Kidney (tissue), 14 donors: ENCODE measurements around the gene SHROOM2. TPM values are rescaled to one million over a fixed set of nuclear protein-coding genes. Genes with fewer than 3 reads are reported as not detected.

ENCODE experiments used
- DNase-seq, 5 donors: peaks; one replicate each; pipeline ENCODE4 v3.0.0-alpha.2; 2013 to 2020
- FAIRE-seq: peaks from 2 replicates; lab custom pipeline; 2012; peaks lifted over from hg19 to GRCh38; lab: Jason Lieb, UNC
- H3K27ac ChIP-seq, 2 donors: one replicate each; pipeline ENCODE4 v1.7.0; 2013; ENCODE audit warnings: low read depth in 2 of 2, low read length in 2 of 2, inconsistent platforms in 1 of 2
- H3K27me3 ChIP-seq: one replicate; pipeline ENCODE4 v1.7.1; 2013; ENCODE audit warnings: low read length, inconsistent platforms; ENCODE audit not compliant: control insufficient read depth, insufficient read depth
- H3K36me3 ChIP-seq, 3 donors: one replicate each; pipeline versions ENCODE4 v1.7.0 to v1.7.1; 2013; ENCODE audit warnings: low read length in 3 of 3, control low read depth in 1 of 3, inconsistent platforms in 1 of 3; ENCODE audit not compliant: insufficient read depth in 3 of 3, control insufficient read depth in 2 of 3
- H3K4me1 ChIP-seq, 3 donors: one replicate each; pipeline versions ENCODE4 v1.7.0 to v1.7.1; 2013; ENCODE audit warnings: low read length in 3 of 3, inconsistent platforms in 1 of 3, low read depth in 1 of 3; ENCODE audit not compliant: control insufficient read depth in 2 of 3, insufficient read depth in 2 of 3
- H3K4me3 ChIP-seq, 3 donors: one replicate each; pipeline versions ENCODE4 v1.7.0 to v1.8.1; 2013; ENCODE audit warnings: low read length in 3 of 3, control low read depth in 1 of 3, inconsistent platforms in 1 of 3
- H3K9ac ChIP-seq, 3 donors: one replicate each; pipeline versions ENCODE4 v1.7.0 to v1.7.1; 2013; ENCODE audit warnings: low read length in 3 of 3, control low read depth in 1 of 3, inconsistent platforms in 1 of 3
- H3K9me3 ChIP-seq, 3 donors: one replicate each; pipeline versions ENCODE4 v1.7.0 to v1.7.1; 2013; ENCODE audit warnings: low read length in 3 of 3, control low read depth in 1 of 3, inconsistent platforms in 1 of 3; ENCODE audit not compliant: control insufficient read depth in 2 of 3, insufficient read depth in 1 of 3
- intact Hi-C: fragments of 100-400 bp; cut with DNase I; formaldehyde crosslinking; loops from one replicate; pipeline ENCODE4 v1.11.1; 2022
- polyA plus RNA-seq: library from polyadenylated mRNA; stranded (reverse); fragments of 350-450 nt; fragmentation: Illumina TruSeq; extraction: RNeasy Lipid Tissue Mini Kit (QIAGEN cat#74804); gene quantifications from one replicate; pipeline ENCODE4 v1.2.3, GENCODE V29; 2014; ENCODE audit warnings: low read depth, low replicate concordance; ENCODE audit not compliant: insufficient read depth
- total RNA-seq: library from RNA; stranded (reverse); fragmentation: NEBNext Ultra II Directional; extraction: Animal tissue kit (Norgen Biotek cat#: 25700); gene quantifications from one replicate; pipeline ENCODE4 v1.2.1, GENCODE V29; 2021
- TF ChIP-seq, protein P1 (sequence below): IDR thresholded peaks from 3 replicates; pipeline ENCODE4 v1.5.1; 2012; ENCODE audit warnings: mild to moderate bottlenecking, moderate library complexity, borderline replicate concordance; ENCODE audit not compliant: insufficient read depth; ENCODE audit errors: extremely low read depth
- donor health status: control.
- donor health status: control.
- donor health status: control.
- donor health status: control.
- donor health status: control.
- donor health status: DM: yes; HTN: yes; CAD: no.
- donor health status: Normal renal cell carcinoma (clear cell type).

SHROOM2 gene
- total and polyA plus RNA-seq, 2 donors from 2014 or later: 3.5 to 11.8 TPM

DNA sequence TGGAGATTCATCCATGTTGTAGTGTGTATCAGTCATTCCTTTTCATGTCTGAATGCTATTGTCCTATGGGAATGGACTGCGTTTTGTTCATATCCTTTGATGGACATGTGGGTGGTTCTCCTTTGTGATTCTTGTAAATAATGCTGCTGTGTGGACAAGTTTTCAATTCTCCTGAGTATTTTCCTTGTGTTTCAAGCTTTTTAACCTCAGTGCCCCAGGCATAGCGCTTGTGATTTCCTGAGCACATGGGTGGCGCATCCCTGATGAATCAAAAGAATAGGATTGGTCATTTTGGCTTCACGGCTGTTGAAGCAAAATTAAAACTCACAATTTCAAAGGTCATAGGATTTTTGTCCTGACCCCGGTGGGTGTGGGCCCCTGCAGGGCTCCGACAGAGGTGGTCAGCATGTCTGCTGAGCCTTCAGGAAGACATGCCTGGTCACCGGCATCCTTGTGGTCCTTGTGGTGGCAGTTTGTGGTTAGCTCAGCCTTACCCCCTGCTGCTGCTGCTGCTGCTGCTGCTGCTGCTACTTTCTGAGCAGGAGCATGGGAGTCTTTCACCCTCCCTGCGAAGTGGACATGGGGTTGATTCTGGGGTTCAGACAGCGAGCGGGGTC, 30.0 kb downstream of the SHROOM2 start:
- H3K27me3 ChIP-seq: no peaks in the 10 kb centered on the region
- TF ChIP-seq, protein P1, sequence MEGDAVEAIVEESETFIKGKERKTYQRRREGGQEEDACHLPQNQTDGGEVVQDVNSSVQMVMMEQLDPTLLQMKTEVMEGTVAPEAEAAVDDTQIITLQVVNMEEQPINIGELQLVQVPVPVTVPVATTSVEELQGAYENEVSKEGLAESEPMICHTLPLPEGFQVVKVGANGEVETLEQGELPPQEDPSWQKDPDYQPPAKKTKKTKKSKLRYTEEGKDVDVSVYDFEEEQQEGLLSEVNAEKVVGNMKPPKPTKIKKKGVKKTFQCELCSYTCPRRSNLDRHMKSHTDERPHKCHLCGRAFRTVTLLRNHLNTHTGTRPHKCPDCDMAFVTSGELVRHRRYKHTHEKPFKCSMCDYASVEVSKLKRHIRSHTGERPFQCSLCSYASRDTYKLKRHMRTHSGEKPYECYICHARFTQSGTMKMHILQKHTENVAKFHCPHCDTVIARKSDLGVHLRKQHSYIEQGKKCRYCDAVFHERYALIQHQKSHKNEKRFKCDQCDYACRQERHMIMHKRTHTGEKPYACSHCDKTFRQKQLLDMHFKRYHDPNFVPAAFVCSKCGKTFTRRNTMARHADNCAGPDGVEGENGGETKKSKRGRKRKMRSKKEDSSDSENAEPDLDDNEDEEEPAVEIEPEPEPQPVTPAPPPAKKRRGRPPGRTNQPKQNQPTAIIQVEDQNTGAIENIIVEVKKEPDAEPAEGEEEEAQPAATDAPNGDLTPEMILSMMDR: no peak
- DNase-seq: no peak
- intact Hi-C loops: no loop called here
- H3K9ac ChIP-seq: no peak overlapping the region
- no peak overlapping the region for H3K4me3 ChIP-seq
- no peaks in the 10 kb centered on the region for H3K4me1 ChIP-seq
- no peaks in the 10 kb centered on the region for H3K36me3 ChIP-seq
- H3K9me3 ChIP-seq: no peaks in the 10 kb centered on the region
- no peak overlapping the region for H3K27ac ChIP-seq
- FAIRE-seq: no peak

DNA sequence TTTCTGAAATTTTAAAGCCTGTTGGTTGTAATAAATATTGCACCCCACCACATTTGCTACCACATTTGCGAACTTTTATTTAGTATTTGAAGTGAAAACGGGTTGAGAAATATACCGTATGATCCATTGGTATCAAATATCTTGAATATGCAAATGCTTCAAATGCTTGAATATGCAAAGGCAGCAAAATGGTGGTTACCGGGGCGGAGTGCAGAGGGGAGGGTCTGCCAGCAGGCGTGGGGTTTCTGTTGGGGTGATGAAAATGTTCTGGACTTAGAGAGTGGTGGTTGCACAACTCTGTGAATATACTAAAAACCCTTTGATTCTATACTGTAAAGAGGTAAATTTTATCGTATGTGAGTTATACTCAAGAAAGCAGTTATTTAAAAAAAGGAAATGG, 35.3 kb downstream of the SHROOM2 start:
- H3K4me1 ChIP-seq: peaks cover 0 to 8% (median 7%) of the 10 kb centered on the region in 3 donors
- H3K27ac ChIP-seq: no peak overlapping the region
- H3K27me3 ChIP-seq: peaks cover 2% of the 10 kb centered on the region
- no peak for DNase-seq
- TF ChIP-seq, protein P1: no peak
- no peaks in the 10 kb centered on the region for H3K36me3 ChIP-seq
- intact Hi-C loops: no loop called here
- FAIRE-seq: no peak
- no peak overlapping the region for H3K9ac ChIP-seq
- H3K4me3 ChIP-seq: no peak overlapping the region
- H3K9me3 ChIP-seq: no peaks in the 10 kb centered on the region

DNA sequence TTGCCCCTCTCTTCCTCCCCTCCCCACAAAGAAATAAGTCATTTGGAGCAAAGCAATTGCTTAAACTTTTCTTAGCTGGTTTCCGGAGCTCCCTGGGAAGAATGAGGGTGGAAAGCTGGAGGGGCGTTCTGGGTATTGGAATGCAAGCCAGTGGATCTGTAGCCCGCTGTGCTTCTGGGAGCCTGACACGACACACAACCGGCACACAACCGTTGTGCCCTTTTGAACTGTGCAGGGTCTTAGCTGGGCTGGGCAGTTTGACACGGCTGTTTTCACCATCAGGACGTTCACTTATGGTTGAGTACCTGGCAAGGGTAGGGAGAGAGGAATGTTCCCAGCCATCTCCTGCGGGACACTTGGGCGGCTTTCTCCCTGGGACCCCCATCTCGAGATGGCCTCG, 38.3 kb downstream of the SHROOM2 start:
- no peak overlapping the region for H3K4me3 ChIP-seq
- TF ChIP-seq, protein P1: no peak
- H3K9ac ChIP-seq: no peak overlapping the region
- H3K27ac ChIP-seq: no peak overlapping the region
- FAIRE-seq: no peak
- H3K27me3 ChIP-seq: peaks cover 2% of the 10 kb centered on the region
- no peaks in the 10 kb centered on the region for H3K36me3 ChIP-seq
- peaks cover 0 to 8% (median 7%) of the 10 kb centered on the region in 3 donors for H3K4me1 ChIP-seq
- no peak for DNase-seq
- intact Hi-C loops: no loop called here
- H3K9me3 ChIP-seq: no peaks in the 10 kb centered on the region
